Measurements from ENCODE around the gene LRMDA. TPM values are rescaled to one million over a fixed set of nuclear protein-coding genes. Genes with fewer than 3 reads are reported as not detected.

Gene LRMDA
- total and polyA plus RNA-seq, 2 donors (not counting 1 experiment from before 2014, with no cell fraction given): 0.12 TPM; not detected in 1

DNA sequence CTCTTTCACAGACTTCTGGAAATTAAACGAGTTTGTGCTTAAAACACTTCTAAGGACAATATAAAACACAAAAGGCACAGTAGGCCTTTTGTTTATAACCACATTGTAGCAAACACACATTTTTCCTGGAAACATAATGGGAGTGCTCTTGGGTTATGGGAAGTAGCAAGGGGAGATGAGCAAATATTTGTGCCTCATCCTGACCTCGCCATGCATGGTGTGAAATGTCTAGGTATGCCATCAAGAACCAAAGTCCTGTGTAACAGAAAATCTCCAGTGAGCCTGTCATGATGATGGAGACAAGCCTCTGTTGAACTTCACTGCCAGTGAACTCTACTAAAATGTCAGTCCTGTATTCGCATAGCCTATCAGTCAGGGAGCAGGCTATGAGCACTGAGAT is 1029.6 kb downstream of the LRMDA start:
- H3K36me3 ChIP-seq (replicated peaks in 1 of 2; ENCODE audit: control extremely low read depth in 1 of 2, control insufficient read depth in 1 of 2, extremely low read depth in 1 of 2, insufficient read depth in 2 of 2, low read length in 1 of 2): no peaks in the 10 kb centered on the region
- H3K9me3 Mint-ChIP-seq (ENCODE audit: insufficient read depth): no peaks in the 10 kb centered on the region
- H3K4me2 ChIP-seq (replicated peaks; ENCODE audit: low read depth, low read length, poor library complexity, severe bottlenecking): no peak overlapping the region
- no peak for TF ChIP-seq EZH2 (IDR thresholded peaks at IDR 0.05; ENCODE audit: borderline replicate concordance, insufficient read depth, low read depth, low read length, poor library complexity, severe bottlenecking)
- TF ChIP-seq CTCF (IDR thresholded peaks at IDR 0.05): no peak
- H3K4me3 ChIP-seq (ENCODE audit: control extremely low read depth in 1 of 5, extremely low read depth in 1 of 5, insufficient read depth in 1 of 5, low read depth in 2 of 5, low read length in 4 of 5): no peak overlapping the region
- no peaks in the 10 kb centered on the region for H3K4me1 Mint-ChIP-seq
- no peaks in the 10 kb centered on the region for H4K20me1 ChIP-seq (ENCODE audit: control insufficient read depth, insufficient read depth, low read length, poor library complexity, severe bottlenecking)
- WGBS (ENCODE audit: insufficient coverage): 82% methylated on average over 2 of the region's 3 CpGs
- intact Hi-C loops (cut with micrococcal nuclease): no loop called here
- no peak for ATAC-seq (ENCODE audit: low read depth)
- ChIA-PET CTCF (no interaction called here), POLR2A (no interaction called here)
- no peak overlapping the region for H3K4me3 Mint-ChIP-seq
- DNase-seq: no peak
- H3K27me3 ChIP-seq (replicated peaks in 1 of 4; ENCODE audit: control extremely low read depth in 1 of 4, control insufficient read depth in 3 of 4, insufficient read depth in 4 of 4, low read length in 3 of 4): no peaks in the 10 kb centered on the region
- H2AFZ ChIP-seq (ENCODE audit: insufficient read depth, low read depth, low read length, poor library complexity, severe bottlenecking): no peak overlapping the region
- H3K27me3 Mint-ChIP-seq: no peaks in the 10 kb centered on the region
- H3K9me3 ChIP-seq (ENCODE audit: control extremely low read depth in 1 of 3, control insufficient read depth in 2 of 3, insufficient read depth in 1 of 3, low read length in 2 of 3): no peaks in the 10 kb centered on the region
- H3K79me2 ChIP-seq (ENCODE audit: control insufficient read depth, insufficient read depth, low read length): no peaks in the 10 kb centered on the region
- H3K27ac ChIP-seq (ENCODE audit: low read length in 2 of 2): no peak overlapping the region
- H3K27ac Mint-ChIP-seq: no peak overlapping the region
- H3K9ac ChIP-seq (ENCODE audit: low read length): no peak overlapping the region
- H3K4me1 ChIP-seq (ENCODE audit: control insufficient read depth in 2 of 2, insufficient read depth in 2 of 2, low read length in 2 of 2): no peaks in the 10 kb centered on the region

GRCh38 chr10:76463111-76463510 is 1031.7 kb downstream of the LRMDA start:
- Histone ChIP-seq H3K4me1 (ENCODE audit: control insufficient read depth in 2 of 2, insufficient read depth in 2 of 2, low read length in 2 of 2) (no peaks in the 10 kb centered on the region), H3K36me3 (replicated peaks in 1 of 2; ENCODE audit: control extremely low read depth in 1 of 2, control insufficient read depth in 1 of 2, extremely low read depth in 1 of 2, insufficient read depth in 2 of 2, low read length in 1 of 2) (no peaks in the 10 kb centered on the region), H3K27me3 (replicated peaks in 1 of 4; ENCODE audit: control extremely low read depth in 1 of 4, control insufficient read depth in 3 of 4, insufficient read depth in 4 of 4, low read length in 3 of 4) (no peaks in the 10 kb centered on the region), H3K4me2 (replicated peaks; ENCODE audit: low read depth, low read length, poor library complexity, severe bottlenecking) (no peak overlapping the region), H3K27ac (ENCODE audit: low read length in 2 of 2) (no peak overlapping the region), H3K4me3 (ENCODE audit: control extremely low read depth in 1 of 5, extremely low read depth in 1 of 5, insufficient read depth in 1 of 5, low read depth in 2 of 5, low read length in 4 of 5) (no peak overlapping the region), H3K79me2 (ENCODE audit: control insufficient read depth, insufficient read depth, low read length) (no peaks in the 10 kb centered on the region), H4K20me1 (ENCODE audit: control insufficient read depth, insufficient read depth, low read length, poor library complexity, severe bottlenecking) (no peaks in the 10 kb centered on the region), H3K9ac (ENCODE audit: low read length) (no peak overlapping the region), H2AFZ (ENCODE audit: insufficient read depth, low read depth, low read length, poor library complexity, severe bottlenecking) (no peak overlapping the region), H3K9me3 (ENCODE audit: control extremely low read depth in 1 of 3, control insufficient read depth in 2 of 3, insufficient read depth in 1 of 3, low read length in 2 of 3) (no peaks in the 10 kb centered on the region)
- ChIA-PET CTCF (no interaction called here), POLR2A (no interaction called here)
- no CpG with 5 or more reads among the region's 1 CpG for WGBS (ENCODE audit: insufficient coverage)
- no peak for TF ChIP-seq EZH2 (IDR thresholded peaks at IDR 0.05; ENCODE audit: borderline replicate concordance, insufficient read depth, low read depth, low read length, poor library complexity, severe bottlenecking)
- TF ChIP-seq CTCF (IDR thresholded peaks at IDR 0.05): no peak
- Mint-ChIP-seq H3K27me3 (no peaks in the 10 kb centered on the region), H3K27ac (no peak overlapping the region), H3K4me3 (no peak overlapping the region), H3K9me3 (ENCODE audit: insufficient read depth) (no peaks in the 10 kb centered on the region), H3K4me1 (no peaks in the 10 kb centered on the region)
- no peak for DNase-seq
- intact Hi-C loops (cut with micrococcal nuclease): no loop called here
- ATAC-seq (ENCODE audit: low read depth): no peak
